HG03135 (cell line): ENCODE results near the gene FHIT.

Experiments used
- ATAC-seq: cut with Tn5 transposase; IDR thresholded peaks from one replicate; pipeline ENCODE4 v1.9.1; 2021; ENCODE audit warnings: mild to moderate bottlenecking, moderate library complexity; ENCODE audit not compliant: unreplicated experiment

Gene FHIT

DNA sequence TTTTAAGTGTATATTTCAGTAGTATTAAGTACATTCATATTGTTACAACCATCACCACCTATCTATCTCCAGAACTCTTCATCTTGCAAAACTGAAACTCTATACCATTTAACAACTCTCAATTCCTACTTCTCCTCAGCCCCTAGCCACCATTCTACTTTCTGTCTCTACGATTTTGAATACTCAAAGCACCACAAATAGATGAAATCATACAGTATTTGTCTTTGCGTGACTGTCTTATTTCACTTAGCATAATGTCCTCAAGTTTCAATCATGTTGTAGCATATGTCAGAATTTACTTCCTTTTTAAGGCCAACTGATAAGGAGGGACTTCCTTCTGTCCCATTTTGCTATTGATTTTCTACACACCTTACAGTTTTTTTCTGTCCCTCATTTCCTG, 593.3 kb downstream of the FHIT start:
- ATAC-seq, result peak; percentile 71

DNA sequence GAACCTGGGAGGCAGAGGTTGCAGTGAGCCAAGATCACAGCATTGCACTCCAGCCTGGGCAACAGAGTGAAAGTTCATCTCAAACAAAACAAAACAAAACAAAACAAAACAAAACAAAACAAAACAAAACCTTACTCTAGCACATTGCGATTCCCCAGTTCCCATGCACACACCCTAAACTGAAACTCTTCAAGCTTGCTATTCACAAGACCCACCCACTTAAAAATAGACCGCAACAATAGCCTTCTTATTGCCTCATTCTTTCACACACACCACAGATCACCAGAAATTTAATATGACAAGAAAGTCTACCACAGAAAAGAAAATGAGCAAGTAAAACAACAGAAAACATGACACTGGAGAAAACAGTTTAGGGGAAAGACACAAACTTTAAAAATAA, 598.4 kb downstream of the FHIT start:
- no peak for ATAC-seq

DNA sequence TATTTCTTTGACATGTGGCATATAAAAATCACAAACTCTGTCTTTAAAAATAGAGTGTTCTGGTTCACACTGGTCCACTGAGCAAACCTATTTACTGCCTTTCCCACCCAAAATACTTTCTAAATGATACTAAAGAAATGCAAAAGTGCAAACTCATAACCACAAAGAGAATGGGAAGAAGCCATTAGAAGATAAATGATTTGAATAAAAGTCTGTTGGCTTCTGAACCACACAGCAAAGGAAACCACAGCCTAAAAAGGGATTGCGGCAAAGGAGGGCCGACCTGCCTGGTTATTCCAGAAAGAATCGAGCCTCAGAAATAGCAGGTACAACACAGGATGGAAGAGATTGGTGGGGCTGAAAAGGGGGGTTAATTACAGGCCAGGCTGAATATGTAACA, 599.5 kb downstream of the FHIT start:
- ATAC-seq, result no peak

DNA sequence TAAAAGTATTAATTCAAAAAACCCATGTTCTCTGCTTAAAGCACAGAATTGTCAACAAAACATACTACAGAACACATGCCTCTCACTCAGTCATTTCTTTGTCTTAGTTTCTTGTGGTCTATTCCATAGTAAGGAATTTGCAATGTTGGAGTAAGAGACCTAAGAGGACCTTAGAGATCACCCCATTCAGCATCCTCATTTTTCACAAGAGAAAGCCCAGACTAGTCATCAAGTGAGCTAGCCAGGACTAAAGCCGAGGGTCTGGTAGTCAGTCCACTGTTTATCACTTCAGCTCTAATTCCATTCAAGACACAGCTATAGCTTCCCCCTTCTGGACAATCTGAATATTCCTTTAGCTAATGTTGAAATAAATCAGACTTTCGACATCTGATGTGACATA, 601.1 kb downstream of the FHIT start:
- ATAC-seq, result no peak

DNA sequence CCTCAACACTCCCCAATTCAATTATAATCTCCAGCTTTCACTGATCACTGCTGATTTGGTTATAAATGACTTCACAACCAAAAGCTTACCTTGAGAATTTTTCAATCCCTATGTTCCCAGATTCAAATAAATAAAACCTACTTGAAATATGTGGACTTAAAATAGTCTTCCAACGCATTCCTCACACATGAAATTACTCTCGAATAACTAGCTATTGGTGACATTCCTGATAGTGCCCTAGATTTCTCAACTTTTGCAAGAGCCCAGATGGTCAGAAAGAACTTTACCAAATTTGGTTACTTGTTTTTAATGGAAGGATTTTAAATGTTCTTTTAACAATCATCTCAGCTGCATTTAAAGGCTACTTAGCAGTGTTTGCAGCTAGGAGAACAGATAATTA, 605.5 kb downstream of the FHIT start:
- ATAC-seq, result no peak

DNA sequence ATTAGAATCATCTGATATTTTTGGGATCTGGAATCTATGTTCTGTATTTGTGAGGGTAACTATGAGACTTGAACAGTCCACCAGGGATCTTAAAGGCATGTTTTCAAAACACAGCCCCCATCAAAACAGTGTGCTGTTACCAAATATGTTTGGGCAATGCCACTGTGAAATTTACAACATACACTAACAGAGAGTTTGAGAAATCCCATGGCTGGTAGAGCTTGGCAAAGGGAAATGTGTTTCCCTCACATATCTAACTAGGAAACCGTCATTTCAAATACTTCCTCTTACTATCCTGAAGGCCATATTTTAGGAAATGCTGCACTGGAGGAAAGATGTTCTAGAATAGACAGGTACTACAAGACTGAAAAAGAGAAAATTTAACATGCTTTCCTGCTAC, 607.4 kb downstream of the FHIT start:
- no peak for ATAC-seq

DNA sequence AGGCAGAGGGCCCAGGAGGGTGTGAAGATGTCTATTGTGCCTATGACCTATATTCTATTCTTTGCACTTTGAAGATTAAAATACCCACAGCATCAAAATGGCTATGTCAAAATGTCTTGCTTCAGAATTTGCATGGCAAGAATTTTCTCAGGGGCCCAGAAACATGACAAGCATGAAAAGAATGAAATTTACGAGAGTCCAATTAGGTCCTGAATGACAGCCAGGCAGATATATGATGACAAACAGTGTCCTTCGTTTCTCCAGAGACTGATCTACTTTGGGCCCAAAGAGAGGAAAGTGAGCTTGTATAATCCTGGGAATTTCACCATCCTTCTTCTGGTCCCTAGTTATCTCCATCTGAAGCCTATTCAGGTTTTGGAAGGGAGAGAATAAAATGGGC, 609.9 kb downstream of the FHIT start:
- no peak for ATAC-seq

DNA sequence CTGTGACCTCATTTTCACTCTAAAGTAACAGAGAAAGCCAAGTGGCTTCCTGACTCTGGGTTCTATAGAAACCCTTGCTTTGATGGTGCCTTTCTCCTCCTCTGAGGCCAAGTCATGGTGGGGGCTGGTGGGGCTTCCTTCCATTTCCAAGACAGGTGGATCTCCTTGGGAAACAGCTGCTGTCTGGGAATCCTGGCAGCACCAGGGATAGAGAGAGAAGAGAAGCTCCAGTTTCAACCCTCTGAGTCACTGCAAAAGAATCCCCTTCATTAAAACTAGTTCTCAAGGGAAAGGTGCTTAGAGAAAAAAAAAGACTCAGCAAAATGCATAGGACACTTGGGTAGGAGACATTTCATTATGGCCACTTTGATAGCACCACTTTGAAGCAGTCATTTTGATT, 614.4 kb downstream of the FHIT start:
- no peak for ATAC-seq

DNA sequence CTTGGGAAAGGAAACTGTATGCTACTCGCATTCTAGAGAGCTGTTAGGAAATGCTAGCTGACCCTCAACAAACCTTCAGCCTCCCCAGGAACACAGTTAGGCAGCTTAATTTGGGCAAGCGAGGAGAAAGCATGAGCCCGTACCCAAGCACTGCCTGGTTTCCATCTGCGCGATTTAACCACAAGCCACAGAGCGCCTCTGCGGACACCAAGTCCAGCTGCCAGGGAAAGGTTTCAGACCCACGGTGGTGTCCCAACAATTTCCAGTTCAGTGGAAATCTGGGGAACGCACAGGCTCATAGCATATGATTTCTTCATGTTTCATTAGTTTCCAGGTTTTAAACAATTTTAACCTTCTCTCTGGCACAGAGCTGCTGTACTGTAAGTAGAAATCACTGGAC, 617.6 kb downstream of the FHIT start:
- ATAC-seq, result no peak

DNA sequence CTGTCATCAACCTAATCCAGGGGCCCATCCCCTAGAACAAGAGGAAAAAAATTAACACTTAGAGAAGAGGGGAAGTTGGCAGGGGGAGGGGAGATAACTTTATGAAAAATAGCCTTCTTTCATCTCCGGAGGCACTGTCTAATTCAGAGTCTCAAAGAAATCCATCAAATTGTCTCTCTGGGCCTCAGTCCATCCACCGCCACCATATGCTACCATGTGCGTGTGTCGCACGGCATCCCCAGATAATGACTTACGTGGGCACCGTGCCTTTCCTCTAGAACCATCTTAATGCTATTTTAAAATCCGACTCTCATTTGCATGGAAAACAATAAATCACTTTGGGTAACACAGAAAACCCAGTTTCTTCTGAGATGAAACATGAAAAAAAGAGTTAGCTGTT, 619.7 kb downstream of the FHIT start:
- ATAC-seq, result no peak

DNA sequence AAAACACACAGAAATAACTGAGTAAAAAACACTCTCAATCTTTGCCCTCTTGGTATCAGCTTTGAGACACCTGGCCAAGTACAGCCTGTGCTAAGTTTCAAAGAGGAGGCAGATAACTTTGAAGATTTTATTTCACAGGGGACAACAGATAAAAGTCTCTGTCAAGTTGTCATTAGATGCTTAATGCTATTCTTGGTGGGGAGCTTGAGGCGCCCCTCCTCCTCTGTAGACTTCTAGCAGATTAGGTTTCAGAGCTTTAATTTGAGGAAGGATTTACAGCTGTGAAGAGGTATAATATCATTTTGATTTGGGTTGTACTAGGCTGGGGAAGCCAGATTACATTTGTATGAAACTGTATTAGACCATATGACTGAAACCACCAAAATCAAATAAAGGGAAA, 620.3 kb downstream of the FHIT start:
- ATAC-seq, result no peak

DNA sequence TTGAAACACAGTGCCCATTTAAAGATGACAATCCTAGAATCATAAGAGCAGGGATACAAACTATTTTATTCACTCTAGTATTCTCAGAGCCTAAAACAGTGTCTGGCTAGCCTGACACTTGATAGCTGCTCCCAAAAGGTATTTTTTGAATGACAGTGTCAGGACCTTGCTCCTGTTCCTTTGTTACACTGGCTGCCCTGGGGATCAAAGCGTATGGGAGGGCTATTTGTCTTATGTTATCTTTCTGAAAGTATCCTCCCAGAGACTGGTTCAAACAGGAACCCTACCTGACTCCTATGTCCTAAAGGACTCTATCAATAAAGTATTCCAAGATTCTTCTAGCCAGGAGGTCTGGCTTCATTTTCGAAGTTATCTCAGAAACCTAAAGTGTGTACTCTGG, 621.4 kb downstream of the FHIT start:
- ATAC-seq, result no peak

DNA sequence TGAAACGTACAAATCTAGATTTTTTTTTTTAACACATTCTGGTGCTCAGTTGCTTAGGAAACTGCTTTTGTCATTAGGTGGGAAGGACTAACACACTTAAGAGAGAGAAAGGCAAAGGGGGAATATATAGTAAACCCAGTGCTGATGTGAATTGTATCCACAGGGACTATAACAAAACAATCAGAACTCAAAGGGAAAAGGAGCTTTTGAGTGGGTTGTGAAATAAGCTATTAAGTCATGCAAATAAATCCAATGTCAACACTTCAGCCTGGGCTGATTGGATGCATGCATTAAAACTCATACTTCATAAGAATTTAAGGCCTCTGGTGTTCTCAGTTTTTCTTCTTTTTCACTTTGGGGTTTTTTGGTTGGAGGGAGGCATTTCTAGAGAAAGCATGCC, 628.9 kb downstream of the FHIT start:
- ATAC-seq, result no peak

DNA sequence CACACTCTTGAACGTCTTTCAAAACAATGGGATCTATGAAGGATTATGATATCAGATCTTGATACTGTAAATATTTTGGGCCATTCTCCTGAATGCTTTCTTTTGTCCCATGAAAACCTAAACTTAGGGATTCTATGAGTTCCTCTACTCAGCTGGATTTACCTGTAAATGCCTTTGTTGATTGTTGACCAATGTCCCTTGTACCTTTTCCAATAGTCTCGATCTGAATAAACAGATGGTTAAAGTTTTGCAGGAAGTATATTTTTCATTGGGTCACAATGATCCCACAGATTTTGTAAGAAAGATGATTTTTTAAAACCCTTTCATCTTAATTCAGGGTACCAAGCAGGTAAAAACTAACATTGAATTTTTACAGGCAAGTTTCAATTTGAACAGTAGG, 634.1 kb downstream of the FHIT start:
- ATAC-seq, result no peak

DNA sequence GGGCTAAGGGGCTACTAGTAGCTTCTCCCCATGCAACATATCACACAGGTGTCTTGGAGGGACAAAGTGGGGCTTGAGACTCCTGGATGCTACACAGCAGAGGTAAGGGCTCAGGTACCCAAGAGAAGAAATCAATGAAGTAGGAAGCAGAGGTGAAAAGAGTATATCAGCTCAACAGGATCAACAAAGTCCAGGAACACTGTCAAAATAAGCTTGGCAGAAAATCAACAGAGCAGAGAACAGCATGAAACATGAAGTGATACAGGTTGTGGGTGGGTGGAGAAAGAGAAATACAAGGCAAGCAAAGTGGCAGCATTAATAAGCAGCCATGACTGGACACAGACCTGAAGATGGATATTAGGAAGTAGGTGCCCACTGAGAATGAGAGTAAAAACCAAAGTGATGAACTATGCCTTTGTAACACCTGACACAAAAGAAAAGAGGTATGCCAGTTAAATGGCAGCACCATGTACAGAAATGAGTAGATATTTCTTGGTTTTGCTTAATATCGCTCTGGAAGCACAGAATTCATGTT, 637.4 kb downstream of the FHIT start:
- ATAC-seq, result no peak

DNA sequence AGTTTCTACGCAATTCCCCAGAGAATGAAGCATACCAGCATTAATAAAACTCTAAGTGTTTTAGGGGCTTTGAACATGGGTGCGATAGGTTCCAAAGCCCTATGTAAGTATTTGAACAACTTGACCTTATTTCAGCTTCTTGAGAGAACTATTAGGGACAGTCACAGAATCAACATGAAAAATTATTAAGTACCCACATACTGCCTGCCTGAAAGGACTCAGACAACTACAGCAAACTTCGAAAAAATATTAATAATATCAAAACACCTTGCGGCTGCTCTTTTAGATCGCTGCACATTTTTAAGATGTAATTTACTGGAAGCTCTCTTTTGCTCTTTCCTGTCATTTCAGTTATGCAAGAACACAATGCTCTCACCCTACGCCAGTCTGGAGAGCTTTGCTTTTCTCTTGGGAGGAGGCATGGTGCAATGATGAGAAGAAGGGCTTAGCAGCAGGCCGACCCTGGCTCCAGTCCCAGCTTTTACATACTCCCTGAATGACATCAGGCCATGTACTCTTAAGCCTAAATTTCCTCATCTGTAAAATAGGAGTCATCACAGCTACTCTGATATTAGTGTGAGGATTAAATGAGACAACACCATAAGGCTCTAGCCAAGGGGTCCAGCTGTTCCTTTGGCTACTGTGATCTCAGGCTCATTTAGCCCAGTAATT, 640.7 kb downstream of the FHIT start:
- no peak for ATAC-seq

DNA sequence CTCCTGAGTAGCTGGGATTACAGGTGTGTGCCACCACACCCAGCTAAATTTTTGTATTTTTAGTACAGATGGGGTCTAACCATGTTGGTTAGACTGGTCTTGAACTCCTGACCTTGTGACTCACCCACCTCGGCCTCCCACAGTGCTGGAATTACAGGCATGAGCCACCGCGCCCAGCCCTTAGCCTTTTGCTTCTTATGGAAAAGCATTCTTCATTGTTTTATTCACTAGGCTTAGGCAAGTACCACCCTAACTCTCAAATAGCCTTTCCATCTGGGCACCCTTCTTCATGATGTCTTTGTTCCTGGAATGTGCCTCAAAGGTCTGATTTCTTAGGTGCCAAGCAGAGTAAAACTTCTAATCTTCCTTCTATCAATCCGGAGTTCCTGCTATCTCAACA, 641.8 kb downstream of the FHIT start:
- ATAC-seq, result no peak

DNA sequence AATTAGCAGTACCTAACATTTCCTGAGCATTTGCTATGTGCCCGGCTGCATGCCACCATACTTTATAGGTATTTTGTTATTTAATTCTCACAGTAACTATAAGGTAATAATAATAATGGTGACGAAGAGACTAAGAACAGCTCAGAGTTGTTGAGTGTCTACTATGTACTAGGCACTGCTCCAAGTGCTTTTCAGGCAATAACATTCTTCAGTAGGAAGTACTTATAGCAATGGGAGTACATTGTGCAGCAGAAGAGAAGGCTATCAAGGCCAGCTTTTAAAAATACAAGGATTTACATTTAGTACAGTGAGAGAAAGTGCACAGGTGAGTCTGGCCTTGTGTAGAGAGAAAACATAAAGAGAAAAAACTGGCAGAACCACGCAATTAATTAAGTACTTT, 647.4 kb downstream of the FHIT start:
- no peak for ATAC-seq

DNA sequence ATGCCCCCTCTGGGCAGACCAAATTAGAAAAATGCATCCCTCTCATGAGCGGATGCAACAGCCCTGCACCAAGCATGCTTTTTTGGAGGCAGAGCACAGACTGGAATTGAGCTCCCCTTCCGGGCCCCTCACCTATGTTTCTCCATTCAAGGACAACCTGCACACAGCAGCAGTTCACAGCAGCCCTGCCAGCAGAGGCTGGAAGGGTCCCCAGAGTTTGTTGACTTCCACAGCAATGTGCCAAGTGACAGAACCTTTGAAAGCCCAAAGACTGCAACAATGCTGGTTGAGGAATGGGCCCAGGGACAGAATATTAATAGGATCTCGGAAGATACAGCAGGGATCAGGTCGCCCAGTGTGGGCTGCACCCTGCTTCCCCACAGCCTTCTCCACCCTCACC, 650.4 kb downstream of the FHIT start:
- no peak for ATAC-seq

DNA sequence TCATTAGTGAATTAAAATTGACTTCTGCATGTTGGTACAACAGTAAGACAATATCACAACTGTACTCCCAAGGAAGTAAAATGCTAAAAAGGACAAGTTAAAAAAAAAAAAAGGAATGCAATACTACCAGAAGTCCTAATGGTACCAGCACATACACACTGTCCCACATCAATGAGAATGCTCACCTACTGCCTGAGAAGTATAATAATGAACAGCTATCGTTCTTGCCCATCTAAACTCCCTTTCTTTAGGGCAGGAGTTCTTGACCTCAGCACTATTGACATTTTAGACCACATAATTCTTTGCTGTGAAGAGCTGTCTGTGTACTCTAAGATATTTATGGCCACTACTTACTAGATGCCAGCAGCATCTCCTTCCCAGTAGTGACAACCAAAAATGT, 651.7 kb downstream of the FHIT start:
- no peak for ATAC-seq

DNA sequence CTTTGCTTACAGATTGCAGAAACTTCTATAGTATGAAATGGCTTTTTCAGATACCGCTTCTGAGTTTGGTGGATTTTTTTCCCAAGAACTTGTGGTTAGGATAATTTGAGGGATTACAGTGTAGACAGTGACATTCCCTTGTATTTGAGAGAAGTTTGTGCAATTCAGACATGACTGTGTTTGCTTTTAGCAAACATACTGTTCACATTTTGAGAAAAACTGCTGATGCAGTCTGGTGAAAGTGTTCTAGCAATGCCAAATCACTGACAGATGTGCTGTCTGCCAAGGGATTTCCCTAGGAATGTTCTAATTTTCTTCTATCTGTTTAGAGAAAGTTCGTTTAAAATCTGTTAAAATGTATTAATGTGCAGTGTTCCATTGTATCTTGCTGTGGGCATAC, 652.6 kb downstream of the FHIT start:
- no peak for ATAC-seq

DNA sequence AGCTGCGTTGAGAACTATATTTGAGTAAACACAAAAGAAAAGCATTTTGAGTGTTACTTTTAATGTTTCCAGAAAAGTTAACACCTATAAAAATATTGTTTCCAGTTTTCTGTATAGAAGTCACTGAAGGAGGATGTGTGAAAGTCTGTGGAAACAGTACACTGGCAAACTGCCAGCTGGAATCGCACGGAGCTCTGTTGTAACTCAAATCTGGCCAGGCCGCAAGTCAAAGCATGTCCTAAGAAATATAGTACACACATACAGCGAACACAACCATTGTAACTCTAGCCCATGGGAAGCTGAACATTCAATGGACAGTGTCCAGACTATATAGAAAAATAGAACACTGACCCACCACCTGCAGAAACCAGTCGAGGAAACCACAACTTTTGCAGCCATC, 657.2 kb downstream of the FHIT start:
- ATAC-seq, result no peak

DNA sequence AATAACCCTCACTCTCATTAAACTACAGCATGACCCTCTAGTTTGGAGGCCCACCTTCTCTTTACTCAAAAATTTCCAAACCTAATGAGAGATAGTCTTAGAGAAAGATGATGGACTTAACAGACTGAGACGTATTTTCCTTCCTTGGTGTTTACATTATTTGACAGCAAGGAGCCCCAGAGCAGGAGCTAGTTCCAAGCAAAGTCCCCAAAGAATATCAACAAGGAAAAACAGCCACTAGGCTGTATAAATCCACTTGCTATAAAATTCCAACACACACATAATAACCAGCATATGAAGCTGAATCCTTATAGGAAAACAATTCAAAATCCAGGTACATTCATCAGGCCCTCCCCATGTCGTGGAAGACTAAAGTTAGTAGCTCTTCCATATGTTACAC, 660.0 kb downstream of the FHIT start:
- no peak for ATAC-seq
